22Rv1 (cell line): ENCODE data around the gene EFCAB12.

Experiments
- H3K27ac ChIP-seq: fragments of 450-650 bp; 2 replicates; pipeline ENCODE4 v1.5.1; 2017
- ZFX ChIP-seq: fragments of 450-650 bp; IDR thresholded peaks from 2 replicates; pipeline ENCODE4 v1.6.1; 2017; ENCODE audit warnings: antibody characterized with exemption, borderline replicate concordance
- TF ChIP-seq, protein P1 (sequence below): fragments of 450-650 bp; IDR thresholded peaks from 2 replicates; pipeline ENCODE4 v1.5.1; 2017; ENCODE audit warnings: mild to moderate bottlenecking

The EFCAB12 gene

DNA sequence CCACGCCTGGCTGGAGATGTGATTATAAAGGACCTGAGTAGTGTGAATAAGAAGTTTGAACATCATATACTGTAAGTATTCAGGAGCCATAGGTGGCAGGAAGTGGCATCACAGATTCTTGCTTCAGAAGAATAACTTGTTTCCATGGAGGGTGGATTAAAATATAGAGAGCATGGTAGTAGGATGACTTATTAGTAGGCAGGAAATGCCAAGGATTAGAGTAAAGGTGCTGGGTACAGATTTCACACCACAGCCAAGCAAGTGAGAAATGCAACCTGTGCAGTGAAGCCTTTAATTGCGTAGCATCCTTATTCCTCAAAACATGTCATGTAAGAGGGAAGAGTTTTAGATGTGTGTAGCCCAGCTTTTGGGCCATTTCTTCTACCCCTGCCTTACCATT, 42.4 kb upstream of the EFCAB12 start:
- TF ChIP-seq ZFX, result no peak
- TF ChIP-seq, protein P1, sequence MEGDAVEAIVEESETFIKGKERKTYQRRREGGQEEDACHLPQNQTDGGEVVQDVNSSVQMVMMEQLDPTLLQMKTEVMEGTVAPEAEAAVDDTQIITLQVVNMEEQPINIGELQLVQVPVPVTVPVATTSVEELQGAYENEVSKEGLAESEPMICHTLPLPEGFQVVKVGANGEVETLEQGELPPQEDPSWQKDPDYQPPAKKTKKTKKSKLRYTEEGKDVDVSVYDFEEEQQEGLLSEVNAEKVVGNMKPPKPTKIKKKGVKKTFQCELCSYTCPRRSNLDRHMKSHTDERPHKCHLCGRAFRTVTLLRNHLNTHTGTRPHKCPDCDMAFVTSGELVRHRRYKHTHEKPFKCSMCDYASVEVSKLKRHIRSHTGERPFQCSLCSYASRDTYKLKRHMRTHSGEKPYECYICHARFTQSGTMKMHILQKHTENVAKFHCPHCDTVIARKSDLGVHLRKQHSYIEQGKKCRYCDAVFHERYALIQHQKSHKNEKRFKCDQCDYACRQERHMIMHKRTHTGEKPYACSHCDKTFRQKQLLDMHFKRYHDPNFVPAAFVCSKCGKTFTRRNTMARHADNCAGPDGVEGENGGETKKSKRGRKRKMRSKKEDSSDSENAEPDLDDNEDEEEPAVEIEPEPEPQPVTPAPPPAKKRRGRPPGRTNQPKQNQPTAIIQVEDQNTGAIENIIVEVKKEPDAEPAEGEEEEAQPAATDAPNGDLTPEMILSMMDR, result no peak
- H3K27ac ChIP-seq, result no peak overlapping the region

- H3K27ac ChIP-seq, result no peak overlapping the region
- TF ChIP-seq, protein P1, result no peak
- TF ChIP-seq ZFX, result no peak
These were observed 40.6 kb upstream of the EFCAB12 start for GRCh38 chr3:129469026-129469425.

DNA sequence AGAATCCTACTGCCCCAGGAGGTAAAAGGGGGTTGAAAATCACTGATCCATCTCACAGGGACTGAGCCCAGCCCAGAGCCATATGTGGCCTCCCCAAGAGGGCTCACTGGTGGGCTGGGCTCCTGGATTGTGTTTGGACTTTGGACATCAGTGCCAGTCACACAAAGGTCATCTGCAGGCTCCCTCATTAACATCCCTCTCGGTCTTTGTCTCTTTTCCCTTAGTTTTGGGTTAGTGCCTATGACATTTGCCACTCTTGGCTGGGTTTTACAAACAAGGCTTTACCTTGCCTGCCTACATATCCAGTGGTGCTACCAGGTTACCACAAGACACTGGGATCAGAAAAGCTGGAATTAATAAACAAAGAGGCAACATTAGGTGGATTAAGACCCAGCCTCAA, 39.5 kb upstream of the EFCAB12 start:
- H3K27ac ChIP-seq, result no peak overlapping the region
- TF ChIP-seq ZFX, result no peak
- TF ChIP-seq, protein P1, result no peak

GRCh38 chr3:129463716-129464115, 35.3 kb upstream of the EFCAB12 start:
- no peak overlapping the region for H3K27ac ChIP-seq
- TF ChIP-seq, protein P1, result no peak
- TF ChIP-seq ZFX, result no peak

DNA sequence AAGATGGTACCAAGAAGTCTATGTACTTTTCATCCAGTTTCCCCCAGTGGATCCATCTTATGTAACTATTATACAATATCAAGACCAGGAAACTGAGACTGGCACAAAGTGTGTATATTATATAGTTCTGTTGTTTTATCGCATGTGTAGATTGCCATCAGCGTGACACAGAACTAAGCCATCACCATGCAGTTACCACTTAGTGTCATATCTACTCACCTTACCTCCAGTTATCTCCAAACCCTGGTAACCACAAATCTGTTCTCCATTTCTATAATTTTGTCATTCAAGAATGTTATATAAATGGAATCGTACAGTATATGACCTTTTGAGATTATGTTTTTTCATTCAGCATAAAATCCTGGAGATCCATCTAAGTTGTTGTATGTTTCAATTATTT, 34.7 kb upstream of the EFCAB12 start:
- H3K27ac ChIP-seq, result no peak overlapping the region
- TF ChIP-seq ZFX, result no peak
- TF ChIP-seq, protein P1, result no peak

DNA sequence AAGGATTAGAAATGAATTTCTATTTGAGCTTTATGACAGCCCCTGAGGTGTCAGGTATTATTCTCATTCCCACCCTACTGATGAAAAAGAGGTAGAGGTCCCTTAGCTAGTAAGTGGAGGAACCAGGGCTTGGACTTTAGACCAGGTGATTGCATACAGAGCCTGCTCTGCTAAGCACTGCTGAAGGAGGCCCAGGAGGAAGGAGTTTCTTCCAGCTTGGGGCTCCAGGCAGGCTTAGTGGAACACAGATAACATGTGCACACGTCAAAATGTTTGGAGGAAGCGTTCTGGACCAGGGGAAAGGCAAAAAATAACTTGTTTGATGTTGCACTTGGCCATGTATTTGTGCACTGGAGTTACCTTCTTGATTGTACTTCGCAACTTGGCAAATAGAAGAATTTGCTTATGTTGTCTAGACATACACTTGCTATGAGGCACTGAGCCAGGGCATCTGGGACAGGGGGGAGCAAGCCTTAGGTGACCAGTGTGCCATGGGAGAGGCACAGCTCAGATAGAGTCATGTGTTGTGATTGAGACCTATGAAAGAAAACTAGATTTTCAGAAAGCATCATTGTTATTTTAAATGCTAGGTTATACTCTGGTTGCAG, 34.0 kb upstream of the EFCAB12 start:
- TF ChIP-seq, protein P1, result no peak
- TF ChIP-seq ZFX, result no peak
- H3K27ac ChIP-seq, result no peak overlapping the region

DNA sequence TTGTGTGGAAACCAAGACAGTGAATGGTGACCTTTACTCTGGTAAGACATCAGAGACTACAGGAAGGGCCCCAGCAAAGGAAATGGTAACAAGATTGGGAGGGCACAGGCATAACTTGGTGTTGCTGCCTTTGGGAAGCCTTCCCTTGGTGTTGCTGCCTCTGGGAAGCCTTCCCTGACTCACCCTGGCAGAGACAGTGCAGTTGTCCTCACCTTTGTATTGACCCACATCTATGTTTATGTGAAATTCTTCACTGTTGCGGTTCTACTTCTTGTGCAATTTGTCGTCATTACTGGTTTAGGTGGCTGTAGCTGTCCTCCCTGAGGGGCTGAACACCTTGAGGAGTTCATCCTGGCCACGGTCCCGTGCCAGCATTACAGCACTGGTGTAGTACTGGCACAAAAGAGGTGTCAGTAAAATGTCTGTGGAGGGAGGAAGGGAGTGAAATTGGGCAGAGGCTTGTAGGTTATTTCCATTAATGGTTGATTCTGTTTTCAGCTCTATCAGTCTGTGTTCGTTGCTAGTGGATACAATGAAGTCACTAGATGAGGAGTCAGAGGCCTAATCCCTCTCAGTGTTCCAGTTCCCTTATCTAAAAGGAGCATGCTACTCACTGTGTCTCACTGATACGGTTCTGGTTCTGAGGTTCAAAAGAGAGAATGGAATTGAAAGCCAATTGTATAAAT, 33.2 kb upstream of the EFCAB12 start:
- TF ChIP-seq ZFX, result no peak
- TF ChIP-seq, protein P1, result no peak
- no peak overlapping the region for H3K27ac ChIP-seq
